GM12873 (cell line): Measurements from ENCODE around the gene PDZD2.

Experiments used
- TF ChIP-seq, protein P1 (sequence below): IDR thresholded peaks from 2 replicates; pipeline ENCODE4 v1.5.1; 2012; ENCODE audit warnings: low read depth, mild to moderate bottlenecking, moderate library complexity, low read length, control low read depth; ENCODE audit not compliant: insufficient read depth; ENCODE audit errors: missing control alignments

Gene PDZD2

DNA sequence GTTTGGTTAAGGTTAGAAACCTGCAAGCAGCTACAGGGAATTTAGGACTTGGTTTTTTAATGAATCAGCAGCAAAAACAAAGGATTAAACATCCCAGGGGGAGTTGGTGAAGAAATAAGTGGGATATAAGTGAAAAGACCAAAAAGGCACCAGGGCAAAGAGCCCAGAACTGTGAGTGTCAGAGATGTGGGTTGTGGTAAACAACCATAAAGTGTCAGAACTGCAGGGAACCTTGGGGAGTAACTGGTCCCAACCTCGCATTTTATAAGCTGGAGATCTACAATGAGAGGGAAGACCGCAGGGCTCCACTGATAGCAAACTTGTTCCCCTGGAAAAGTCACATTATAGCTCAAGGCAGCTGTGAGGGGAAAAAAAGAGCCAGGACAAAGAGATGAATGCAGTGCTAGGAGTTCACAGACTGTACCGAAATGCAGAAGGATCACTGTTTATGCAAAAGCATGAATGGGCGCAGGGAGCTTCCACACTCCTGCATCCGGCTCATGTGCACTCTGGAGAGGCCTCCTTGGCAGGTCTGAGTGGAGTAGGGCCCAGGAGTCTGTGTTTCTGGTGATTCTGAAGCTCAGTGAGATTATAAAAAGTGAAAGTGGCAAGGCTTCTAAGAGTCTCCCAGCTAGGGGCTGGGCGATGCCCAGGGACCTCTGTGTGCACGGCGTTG, 378.9 kb downstream of the PDZD2 start:
- TF ChIP-seq, protein P1, sequence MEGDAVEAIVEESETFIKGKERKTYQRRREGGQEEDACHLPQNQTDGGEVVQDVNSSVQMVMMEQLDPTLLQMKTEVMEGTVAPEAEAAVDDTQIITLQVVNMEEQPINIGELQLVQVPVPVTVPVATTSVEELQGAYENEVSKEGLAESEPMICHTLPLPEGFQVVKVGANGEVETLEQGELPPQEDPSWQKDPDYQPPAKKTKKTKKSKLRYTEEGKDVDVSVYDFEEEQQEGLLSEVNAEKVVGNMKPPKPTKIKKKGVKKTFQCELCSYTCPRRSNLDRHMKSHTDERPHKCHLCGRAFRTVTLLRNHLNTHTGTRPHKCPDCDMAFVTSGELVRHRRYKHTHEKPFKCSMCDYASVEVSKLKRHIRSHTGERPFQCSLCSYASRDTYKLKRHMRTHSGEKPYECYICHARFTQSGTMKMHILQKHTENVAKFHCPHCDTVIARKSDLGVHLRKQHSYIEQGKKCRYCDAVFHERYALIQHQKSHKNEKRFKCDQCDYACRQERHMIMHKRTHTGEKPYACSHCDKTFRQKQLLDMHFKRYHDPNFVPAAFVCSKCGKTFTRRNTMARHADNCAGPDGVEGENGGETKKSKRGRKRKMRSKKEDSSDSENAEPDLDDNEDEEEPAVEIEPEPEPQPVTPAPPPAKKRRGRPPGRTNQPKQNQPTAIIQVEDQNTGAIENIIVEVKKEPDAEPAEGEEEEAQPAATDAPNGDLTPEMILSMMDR = no peak

DNA sequence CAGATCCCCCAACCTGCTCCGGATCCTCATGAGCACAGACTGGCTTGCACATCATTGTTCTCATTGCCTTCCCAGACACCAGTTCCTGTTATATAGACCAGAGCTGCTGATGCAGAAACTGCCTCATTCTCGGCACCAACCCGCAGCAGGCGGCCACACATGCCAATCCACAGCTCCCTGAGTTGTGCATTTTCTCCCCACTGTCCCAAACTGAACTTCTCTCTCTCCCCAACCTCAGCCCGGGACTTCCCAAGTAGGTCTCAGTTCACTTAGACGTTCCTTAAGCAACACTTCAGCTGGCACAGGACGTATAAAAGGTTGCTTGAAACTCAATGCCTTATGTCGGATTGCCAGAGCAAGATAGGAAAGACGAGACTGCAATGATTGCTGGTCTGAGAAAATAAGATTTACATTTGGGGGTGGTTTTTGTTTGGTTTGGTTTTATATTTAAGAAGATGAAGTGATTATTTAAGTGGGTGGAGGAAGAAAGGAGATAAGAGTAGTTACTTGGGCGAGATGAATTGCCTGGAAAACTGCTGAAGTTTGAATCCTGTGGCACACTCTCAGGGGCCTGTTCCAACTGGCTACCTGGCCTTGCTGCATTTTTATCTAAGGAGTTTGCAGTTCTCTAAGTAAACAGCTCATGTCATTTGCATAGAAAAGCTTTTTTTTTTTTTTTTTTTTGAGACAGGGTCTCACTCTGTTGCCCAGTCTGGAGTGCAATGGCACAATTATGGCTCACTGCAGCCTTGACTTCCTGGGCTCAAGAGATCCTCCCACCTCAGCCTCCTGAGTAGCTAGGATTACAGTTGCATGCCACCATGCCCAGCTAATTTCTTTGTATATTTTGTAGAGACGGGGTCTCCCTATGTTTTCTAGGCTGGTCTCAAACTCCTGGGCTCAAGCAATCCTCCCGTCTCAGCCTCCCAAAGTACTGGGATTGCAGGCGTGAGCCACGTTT, 379.8 kb downstream of the PDZD2 start:
- TF ChIP-seq, protein P1 = no peak

DNA sequence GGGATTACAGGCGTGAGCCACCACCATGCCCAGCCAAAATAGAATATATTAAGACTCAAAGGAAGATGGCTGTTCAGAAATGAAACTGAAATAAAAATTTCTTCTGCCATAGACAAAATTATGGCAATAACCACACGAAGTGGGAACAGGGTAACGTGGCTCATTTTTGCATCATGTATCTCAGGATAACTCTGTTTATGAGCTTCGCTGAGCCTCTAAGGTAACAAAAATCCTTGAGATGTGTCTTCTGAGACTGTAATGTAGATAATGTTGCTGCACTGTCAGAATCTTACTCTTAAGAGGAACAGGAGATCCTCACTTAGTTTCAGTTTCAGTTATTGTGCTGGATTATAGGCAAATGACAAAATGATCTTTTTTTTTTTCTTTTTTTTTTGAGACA, 381.3 kb downstream of the PDZD2 start:
- TF ChIP-seq, protein P1 = no peak

- TF ChIP-seq, protein P1 = no peak
Measured at GRCh38 chr5:32020946-32021345, 382.0 kb downstream of the PDZD2 start.

- TF ChIP-seq, protein P1 = no peak
Measured at GRCh38 chr5:32021771-32022170, 382.8 kb downstream of the PDZD2 start.

DNA sequence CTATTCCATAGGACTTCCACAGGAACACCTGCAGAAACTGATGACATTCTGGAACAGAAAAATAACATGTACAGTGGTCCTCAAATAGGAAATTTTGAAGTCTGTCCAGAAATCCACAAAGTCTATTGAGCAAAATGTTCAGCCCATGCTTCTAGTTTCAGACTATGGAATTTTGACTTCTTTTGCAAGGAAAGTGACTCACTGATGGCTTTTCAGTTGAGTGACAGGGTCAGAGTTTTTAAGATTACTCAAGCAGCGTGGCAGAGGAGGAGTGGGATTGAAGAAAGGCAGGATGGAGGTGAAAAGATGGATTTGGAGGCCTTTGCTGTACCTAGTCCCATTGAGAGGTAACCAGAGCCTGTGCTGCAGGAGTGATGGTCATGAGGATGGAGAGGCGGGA, 383.7 kb downstream of the PDZD2 start:
- TF ChIP-seq, protein P1 = no peak

DNA sequence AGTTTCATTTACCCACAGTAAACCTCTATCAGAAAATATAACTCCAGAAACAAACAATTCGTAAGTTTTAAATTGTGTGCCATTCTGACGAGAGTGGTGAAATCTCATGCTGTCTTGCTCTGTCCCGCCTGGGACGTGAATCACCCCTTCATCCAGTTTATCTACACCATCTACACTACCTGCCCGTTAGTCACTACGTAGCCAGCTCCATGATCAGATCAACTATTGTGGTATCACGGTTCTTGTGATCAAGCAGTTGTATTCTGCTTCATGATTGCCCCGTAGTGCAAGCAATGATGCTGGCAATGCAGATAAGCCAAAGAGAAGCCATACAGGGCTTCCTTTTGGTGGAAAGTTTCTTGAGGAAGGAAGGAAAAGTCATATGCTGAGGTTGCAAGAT, 384.9 kb downstream of the PDZD2 start:
- TF ChIP-seq, protein P1 = no peak
